EH (cell line): Measurements from ENCODE around the gene PSAP.
"Not testable (repeated sequence)": the region's sequence is repeated elsewhere in the genome, so short reads cannot be mapped to it uniquely, and the experiment has no call there.

Experiments used
- DNase-seq: peaks from one replicate; pipeline ENCODE4 v3.0.0-alpha.2; 2015; ENCODE audit warnings: low read depth

Gene PSAP

GRCh38 chr10:71850743-71851464 lies at the start of gene PSAP:
PSAP (minus strand) TSS chr10:71851251; CDS start chr10:71851221, 30 bp downstream.
- DNase-seq: peak; percentile 99

GRCh38 chr10:71900441-71901180 lies 49.6 kb upstream of the PSAP start:
- DNase-seq: no peak

DNA sequence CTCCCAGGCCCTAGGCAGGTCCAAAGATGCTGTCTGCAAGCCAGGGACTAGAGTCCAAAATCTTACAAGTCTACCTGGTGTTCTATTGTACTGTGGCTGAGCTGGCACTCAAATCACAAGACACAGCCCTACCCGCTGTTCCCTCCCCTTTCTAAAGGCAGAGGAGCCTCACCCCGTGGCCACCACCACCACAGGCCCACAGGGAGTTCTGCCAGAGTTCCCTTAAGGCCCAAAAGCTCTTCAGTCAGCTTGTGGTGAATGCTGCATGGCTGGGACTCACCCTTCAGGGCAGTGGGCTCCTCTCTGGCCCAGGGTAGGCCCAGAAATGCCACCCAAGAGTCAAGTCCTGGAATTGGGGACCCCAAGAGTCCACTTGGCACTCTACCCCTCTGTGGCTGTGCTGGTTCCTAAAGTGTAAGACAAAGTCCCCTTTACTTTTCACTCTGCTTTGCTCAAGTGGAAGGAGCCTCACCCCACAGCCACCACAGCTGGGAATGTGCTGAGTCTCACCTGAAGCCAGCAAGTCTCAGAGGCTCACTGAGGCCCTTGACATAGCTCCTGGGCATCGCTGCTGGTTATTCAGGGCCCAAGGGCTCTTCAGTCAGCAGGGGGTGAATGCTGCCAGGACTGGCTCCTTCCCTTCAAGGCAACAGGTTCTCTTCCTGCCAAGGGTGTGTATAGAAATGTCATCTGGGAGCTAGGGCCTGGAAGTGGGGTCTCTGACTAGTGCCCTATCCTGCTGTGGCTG lies 48.8 kb upstream of the PSAP start:
- DNase-seq: no peak

- not testable (repeated sequence) for DNase-seq
Observed at GRCh38 chr10:71898346-71898745, 47.3 kb upstream of the PSAP start.

DNA sequence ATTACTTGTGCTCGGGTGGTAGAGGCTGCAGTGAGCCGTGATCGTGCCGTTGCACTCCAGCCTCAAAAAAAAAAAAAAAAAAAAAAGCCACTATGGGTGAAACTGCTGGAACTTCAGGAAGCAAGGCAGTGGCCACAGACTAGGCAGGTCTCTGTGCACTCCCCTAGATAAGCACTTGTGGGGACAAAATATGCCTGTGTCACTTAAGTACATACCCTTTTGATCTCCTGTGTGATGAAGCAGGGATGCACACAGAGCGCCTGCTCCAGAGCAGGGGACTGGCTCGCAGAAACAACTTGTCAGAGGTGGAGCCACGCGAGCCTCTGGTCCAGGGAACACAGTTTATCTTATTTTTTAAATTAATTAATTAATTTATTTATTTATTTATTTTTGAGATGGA lies 42.9 kb upstream of the PSAP start:
- DNase-seq: no peak

GRCh38 chr10:71893258-71893815 lies 42.3 kb upstream of the PSAP start:
- DNase-seq: no peak

- no peak for DNase-seq
Observed at GRCh38 chr10:71891437-71891836, 40.4 kb upstream of the PSAP start.

DNA sequence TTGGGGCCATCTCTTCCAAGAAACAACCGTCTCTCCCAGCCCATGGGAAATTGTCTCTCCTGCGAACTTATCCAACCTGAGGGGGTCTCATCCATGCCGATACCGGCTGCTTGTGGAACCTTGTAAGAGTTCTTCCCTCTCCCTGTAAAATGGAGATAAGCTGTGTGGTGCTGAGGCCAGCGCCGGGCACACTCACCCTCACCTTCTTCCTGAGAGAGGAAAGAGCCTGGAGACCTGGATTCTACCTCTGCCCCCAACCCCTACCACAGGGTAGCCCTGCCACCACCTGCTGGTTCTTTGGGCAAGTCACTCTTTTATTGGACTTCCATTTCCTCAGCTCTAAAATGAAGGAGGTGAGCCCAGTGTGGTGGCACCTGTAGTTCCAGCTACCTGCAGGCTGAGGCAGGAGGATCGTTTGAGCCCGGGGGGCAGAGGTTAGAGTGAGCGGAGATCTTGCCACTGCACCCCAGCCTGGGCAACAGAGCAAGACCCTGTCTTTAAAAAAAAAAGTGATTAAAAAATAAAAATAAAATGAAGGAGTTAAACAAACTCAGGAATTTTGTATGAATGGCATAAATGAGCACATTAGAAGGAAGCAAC lies 38.4 kb upstream of the PSAP start:
- no peak for DNase-seq

GRCh38 chr10:71888623-71889387 lies 37.8 kb upstream of the PSAP start:
- DNase-seq: peak; percentile 82

DNA sequence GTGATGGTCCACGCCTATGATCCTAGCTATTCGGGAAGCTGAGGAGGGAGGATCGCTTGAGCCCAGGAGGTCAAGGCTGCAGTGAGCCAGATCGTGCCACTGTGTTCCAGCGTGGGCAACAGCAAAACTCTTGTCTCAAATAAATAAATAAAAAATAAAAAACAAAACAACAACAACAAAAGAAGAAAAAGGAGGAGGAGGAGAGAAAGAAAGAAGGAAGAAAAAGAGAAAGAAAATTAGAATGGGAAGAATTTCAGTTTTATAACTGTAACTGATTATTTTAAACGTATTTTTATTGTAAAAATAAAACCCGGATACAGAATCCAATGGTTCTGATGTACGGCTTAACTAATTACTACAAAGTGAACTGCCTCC lies 37.2 kb upstream of the PSAP start:
- no peak for DNase-seq

- no peak for DNase-seq
Observed at GRCh38 chr10:71887743-71888142, 36.7 kb upstream of the PSAP start.

GRCh38 chr10:71882813-71883659 lies 32.0 kb upstream of the PSAP start:
- DNase-seq: no peak

GRCh38 chr10:71881647-71882355 lies 30.8 kb upstream of the PSAP start:
- no peak for DNase-seq

GRCh38 chr10:71881307-71881624 lies 30.2 kb upstream of the PSAP start:
- DNase-seq: not testable (repeated sequence)

DNA sequence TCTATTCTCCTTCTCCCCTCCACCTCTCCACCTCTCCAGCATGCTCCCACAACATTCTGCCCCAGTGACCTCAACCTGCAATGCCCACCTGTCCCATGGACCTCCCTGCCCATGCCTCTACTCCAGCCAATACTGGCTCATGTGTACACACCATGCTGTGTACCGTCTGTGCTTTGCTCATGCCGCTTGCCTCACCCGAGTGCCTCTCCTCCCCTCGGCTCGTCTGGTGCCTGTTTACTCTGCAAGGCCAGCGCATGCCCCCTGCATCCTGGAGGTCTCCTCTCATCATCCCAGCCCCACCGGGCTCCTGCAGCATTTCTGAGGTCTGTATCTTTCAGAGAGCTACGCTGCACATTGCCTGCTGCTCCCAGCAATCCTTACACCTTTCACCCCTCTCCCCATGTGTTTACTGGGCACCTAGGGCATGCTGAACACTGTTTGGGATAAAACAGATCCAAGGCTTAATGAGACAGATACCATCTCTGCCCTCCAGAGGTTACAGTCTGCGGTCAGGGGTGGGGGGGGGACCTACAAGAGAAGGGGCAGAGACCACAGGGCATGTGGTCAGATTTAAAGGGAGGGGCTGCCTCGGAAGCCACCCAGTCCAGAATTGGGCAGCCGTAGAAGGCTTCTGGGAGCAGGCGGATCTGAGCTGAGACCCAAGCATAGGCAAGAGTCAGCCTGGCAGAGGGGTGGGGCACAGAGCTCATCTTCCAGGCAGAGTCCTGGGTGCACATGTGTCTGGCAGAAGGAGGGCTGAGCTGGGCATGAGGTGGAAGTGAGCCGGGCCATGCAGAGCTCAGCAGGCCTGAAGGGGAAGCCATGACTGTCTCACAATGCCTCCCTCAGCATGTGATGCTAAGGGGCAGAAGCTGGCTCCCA lies 29.6 kb upstream of the PSAP start:
- peak; percentile 12 for DNase-seq

DNA sequence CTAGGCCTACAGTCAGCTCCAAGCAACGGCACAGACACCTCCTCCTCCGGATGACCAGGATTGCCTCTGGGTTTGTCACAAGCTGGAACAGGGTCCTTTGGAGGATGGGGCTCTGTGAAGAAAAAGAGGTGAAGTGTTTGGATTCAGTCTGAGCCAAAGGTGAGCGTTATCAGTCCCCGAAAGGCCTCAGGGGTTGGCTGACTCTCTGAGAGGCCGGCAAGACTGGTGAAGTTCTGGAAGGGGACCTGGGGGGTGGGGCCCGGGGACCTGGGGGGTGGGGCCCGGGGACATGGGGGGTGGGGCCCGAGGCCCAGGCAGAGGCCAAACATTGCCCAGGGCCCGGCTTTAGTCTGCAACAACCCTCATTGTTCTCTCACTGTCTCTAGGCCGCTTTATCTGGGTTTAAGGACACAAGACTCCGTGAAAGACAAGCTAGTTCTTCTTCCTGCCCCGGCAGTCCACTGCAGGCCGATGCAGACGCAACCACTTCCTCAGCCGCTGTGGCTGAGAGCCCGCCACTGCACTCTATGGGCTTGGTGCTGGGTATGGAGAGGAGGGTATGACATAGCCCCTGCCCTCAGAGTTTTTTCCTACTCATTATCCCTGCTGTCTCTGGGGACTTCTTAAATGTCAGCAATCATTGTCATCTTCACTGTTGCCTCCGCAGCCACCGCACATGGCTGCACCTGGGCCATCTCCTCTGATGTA lies 27.4 kb upstream of the PSAP start:
- no peak for DNase-seq

DNA sequence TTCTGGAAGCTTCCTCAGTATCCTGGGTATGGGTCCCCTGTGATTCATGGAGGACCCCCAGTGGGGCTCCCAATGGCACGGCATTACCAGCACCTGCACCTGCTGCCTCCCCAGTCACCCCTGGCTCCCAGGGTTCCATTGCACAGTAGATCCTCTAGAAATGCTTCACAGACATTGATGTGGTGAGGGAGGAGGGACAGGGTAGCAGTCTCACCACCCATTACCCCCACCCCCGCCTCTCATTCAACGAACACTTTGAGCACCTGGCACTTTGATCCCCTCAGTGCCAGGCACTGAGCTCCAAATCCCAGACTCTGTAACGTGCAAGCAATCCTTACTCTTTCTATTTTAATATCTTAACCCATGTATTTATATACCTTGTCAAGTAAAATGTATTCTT lies 26.8 kb upstream of the PSAP start:
- no peak for DNase-seq

GRCh38 chr10:71874680-71875354 lies 23.8 kb upstream of the PSAP start:
- not testable (repeated sequence) for DNase-seq
